ENCODE measurements around the gene CD2AP. TPM values are rescaled to one million over a fixed set of nuclear protein-coding genes. Genes with fewer than 3 reads are reported as not detected.

Gene CD2AP
- 43.3 and 47.8 TPM in 2 replicates for total RNA-seq

DNA sequence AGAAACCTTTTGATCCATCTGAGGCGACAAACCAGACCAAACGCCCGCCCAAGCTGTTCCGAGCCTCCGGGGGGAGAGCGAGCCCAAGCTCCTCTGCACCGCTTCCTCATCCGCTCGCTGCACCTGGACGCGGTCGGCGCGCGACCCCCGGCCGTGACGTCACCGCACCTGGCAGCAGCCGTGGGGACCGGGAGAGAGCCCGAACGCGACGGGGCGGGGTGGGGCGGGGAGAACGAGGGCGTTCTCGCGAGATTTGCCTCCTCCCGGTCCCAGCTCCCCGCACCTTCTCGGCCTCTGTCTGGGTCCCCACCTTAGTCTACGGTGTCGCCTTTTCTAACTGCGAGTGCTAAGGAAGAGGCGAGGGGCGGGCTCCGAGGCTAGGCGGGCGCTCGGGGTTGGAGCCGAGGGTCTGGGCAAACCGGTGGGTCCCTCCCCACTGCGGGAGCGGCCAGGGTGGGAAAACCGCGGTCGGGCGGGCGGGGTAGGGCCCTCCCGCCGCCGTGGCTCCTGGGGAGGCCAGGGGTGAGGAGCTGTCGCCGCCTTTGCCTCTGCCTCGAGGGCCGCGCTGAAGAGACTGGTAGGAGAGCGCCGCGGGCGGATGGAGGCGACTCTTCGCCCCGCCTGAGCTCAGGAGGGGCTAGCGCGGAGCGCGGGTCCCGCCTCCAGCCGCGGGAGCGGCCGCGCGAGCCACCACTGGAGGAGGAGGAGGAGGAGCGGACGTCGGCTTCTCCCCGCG, at the start of gene CD2AP:
Gene CD2AP, plus strand, starts transcription at position 293 of the 736 bp plus-strand sequence. CDS start 456 bp downstream, outside the sequence.
- peak; percentile 55 for DNase-seq (ENCODE audit: low read depth)
- TF ChIP-seq, protein P1, sequence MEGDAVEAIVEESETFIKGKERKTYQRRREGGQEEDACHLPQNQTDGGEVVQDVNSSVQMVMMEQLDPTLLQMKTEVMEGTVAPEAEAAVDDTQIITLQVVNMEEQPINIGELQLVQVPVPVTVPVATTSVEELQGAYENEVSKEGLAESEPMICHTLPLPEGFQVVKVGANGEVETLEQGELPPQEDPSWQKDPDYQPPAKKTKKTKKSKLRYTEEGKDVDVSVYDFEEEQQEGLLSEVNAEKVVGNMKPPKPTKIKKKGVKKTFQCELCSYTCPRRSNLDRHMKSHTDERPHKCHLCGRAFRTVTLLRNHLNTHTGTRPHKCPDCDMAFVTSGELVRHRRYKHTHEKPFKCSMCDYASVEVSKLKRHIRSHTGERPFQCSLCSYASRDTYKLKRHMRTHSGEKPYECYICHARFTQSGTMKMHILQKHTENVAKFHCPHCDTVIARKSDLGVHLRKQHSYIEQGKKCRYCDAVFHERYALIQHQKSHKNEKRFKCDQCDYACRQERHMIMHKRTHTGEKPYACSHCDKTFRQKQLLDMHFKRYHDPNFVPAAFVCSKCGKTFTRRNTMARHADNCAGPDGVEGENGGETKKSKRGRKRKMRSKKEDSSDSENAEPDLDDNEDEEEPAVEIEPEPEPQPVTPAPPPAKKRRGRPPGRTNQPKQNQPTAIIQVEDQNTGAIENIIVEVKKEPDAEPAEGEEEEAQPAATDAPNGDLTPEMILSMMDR (IDR thresholded peaks at IDR 0.05; ENCODE audit: insufficient read depth, low read length, poor library complexity, severe bottlenecking) = no peak
- Histone ChIP-seq H3K36me3 (ENCODE audit: control insufficient read depth, insufficient read depth, low read length) (no peaks in the 10 kb centered on the region), H3K27me3 (ENCODE audit: control insufficient read depth, insufficient read depth, low read length) (no peaks in the 10 kb centered on the region), H3K4me3 (ENCODE audit: low read depth, low read length) (peak within 1 kb of the TSS; percentile 81)

DNA sequence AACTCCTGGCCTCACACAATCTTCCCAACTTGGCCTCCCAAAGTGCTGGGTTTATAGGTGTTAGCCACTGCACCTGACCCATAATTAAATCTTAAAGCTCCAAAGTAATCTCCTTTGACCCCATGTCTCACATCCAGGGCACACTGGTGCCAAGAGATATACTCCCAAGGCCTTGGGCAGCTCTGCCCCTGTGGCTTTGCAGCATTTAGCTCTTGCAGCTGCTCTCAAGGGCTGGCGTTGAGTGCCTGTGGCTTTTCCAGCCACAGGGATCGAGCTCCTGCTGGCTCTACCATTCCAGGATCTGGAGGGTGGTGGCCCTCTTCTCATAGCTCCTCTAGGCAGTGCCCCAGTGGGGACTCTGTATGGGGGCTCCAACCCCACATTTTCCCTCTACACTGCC, 49.3 kb upstream of the CD2AP start:
- no peaks in the 10 kb centered on the region for H3K36me3 ChIP-seq (ENCODE audit: control insufficient read depth, insufficient read depth, low read length)
- DNase-seq (ENCODE audit: low read depth) = no peak
- TF ChIP-seq, protein P1 (IDR thresholded peaks at IDR 0.05; ENCODE audit: insufficient read depth, low read length, poor library complexity, severe bottlenecking) = no peak
- no peaks in the 10 kb centered on the region for H3K27me3 ChIP-seq (ENCODE audit: control insufficient read depth, insufficient read depth, low read length)
- no peak overlapping the region for H3K4me3 ChIP-seq (ENCODE audit: low read depth, low read length)

DNA sequence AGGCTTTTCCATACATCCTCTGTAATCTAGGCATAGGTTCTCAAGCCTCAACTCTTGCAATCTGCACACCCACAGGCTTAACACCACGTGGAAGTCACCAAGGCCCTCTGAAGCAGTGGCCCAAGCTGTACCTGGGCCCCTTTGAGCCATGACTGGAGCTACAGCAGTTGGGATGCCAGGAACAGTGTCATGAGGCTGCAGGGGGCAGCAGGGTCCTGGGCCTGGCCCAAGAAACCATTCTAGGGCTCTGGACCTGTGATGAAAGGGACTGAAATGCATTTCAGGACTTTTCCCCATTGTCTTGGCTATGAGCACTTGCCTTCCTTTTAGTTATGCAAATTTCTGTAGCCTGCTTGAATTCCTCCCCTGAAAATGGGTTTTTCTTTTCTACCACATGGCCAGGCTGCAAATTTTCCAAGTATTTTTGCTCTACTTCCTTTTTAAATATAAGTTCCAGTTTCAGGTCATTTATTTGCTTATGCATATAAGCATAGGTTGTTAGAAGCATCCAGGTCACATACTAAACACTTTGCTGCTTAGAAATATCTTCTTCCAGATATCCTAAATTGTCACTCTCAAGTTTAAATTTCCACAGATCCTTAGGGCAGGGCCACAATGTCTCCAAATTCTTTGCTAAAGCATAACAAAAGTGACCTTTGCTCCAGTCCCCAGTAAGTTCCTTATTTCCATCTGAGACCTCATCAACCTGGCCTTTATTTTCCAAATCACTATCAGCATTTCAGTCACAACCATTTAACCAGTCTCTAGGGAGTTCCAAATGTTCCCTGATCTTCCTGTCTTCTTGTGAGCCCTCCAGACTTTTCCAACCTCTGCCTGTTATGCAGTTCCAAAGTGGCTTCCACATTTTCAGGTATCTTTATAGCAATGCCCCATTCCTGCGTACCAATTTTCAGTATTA, 48.6 kb upstream of the CD2AP start:
- no peaks in the 10 kb centered on the region for H3K27me3 ChIP-seq (ENCODE audit: control insufficient read depth, insufficient read depth, low read length)
- H3K4me3 ChIP-seq (ENCODE audit: low read depth, low read length) = no peak overlapping the region
- no peaks in the 10 kb centered on the region for H3K36me3 ChIP-seq (ENCODE audit: control insufficient read depth, insufficient read depth, low read length)
- no peak for DNase-seq (ENCODE audit: low read depth)
- TF ChIP-seq, protein P1 (IDR thresholded peaks at IDR 0.05; ENCODE audit: insufficient read depth, low read length, poor library complexity, severe bottlenecking) = no peak

GRCh38 chr6:47434372-47435253, 43.0 kb upstream of the CD2AP start:
- Histone ChIP-seq H3K4me3 (ENCODE audit: low read depth, low read length) (no peak overlapping the region), H3K36me3 (ENCODE audit: control insufficient read depth, insufficient read depth, low read length) (no peaks in the 10 kb centered on the region), H3K27me3 (ENCODE audit: control insufficient read depth, insufficient read depth, low read length) (no peaks in the 10 kb centered on the region)
- DNase-seq (ENCODE audit: low read depth) = no peak
- TF ChIP-seq, protein P1 (IDR thresholded peaks at IDR 0.05; ENCODE audit: insufficient read depth, low read length, poor library complexity, severe bottlenecking) = no peak

- Histone ChIP-seq H3K4me3 (ENCODE audit: low read depth, low read length) (no peak overlapping the region), H3K27me3 (ENCODE audit: control insufficient read depth, insufficient read depth, low read length) (no peaks in the 10 kb centered on the region), H3K36me3 (ENCODE audit: control insufficient read depth, insufficient read depth, low read length) (no peaks in the 10 kb centered on the region)
- TF ChIP-seq, protein P1 (IDR thresholded peaks at IDR 0.05; ENCODE audit: insufficient read depth, low read length, poor library complexity, severe bottlenecking) = no peak
- DNase-seq (ENCODE audit: low read depth) = no peak
These were observed 42.4 kb upstream of the CD2AP start for GRCh38 chr6:47435254-47435612.
